GM23248 (cell line): Measurements from ENCODE around the gene NUP188.

Source experiments
- EZH2 ChIP-seq: fragments of 200-600 bp; sonication (generic); IDR thresholded peaks from 2 replicates; pipeline ENCODE4 v1.6.1; 2018; ENCODE audit warnings: antibody characterized with exemption, mild to moderate bottlenecking; ENCODE audit not compliant: insufficient read depth, poor library complexity, severe bottlenecking
- EZH2phosphoT487 ChIP-seq: fragments of 200-600 bp; sonication (generic); IDR thresholded peaks from 2 replicates; pipeline ENCODE4 v1.6.1; 2018; ENCODE audit warnings: antibody characterized with exemption, moderate library complexity, mild to moderate bottlenecking, low read depth; ENCODE audit not compliant: insufficient read depth

GRCh38 chr9:129038109-129038852 lies 90.8 kb downstream of the NUP188 start:
- TF ChIP-seq EZH2 (no peak), EZH2phosphoT487 (no peak)
